Tibial nerve (tissue), 3 donors: ENCODE results near the gene COL25A1.

Source experiments
- POLR2A ChIP-seq, 2 donors: fragments of 450-650 bp; IDR thresholded peaks; one replicate each; pipeline ENCODE4 v1.6.1; 2017; ENCODE audit warnings: antibody characterized with exemption in 2 of 2, mild to moderate bottlenecking in 2 of 2, moderate library complexity in 2 of 2
- TF ChIP-seq, protein P1 (sequence below), 5 experiments: fragments of 200-600 bp in 3 of 5; fragments of 450-650 bp in 2 of 5; sonication (generic) in 3 of 5; IDR thresholded peaks; one replicate each; pipeline ENCODE4 v1.5.1; 2016 to 2019; ENCODE audit warnings: antibody characterized with exemption in 5 of 5, mild to moderate bottlenecking in 3 of 5, moderate library complexity in 2 of 5

DNA sequence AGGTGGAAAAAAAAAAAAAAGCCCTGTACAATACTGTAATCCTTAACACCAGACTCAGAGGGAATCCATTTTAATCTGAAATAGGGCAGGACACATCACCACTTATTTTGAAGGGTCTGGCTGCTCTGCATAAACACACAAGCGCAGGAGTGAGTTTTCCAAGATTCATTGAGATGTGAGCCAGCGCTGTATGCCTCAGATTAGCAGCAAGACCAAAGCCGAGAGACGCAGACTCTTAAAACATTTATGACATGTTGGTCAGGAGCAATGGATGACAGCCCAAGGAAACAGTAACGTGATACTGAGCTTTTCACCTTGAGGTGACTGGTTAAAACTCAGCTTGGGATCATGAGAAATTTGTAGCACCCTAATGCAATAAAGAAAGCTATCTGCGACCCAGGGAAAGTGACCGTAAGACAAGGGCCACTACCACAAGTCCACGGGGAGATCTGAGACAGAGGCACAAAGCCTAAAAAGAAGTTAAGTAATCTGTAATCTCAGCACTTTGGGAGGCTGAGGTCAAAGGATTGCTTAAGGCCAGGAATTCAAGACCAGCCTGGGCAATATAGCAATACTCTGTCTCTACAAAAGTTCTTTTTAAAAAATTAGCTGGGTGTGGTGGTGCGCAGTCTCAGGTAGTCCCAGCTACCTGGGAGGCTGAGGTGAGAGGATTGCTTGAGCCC is 210.6 kb downstream of the COL25A1 start:
- TF ChIP-seq, protein P1, sequence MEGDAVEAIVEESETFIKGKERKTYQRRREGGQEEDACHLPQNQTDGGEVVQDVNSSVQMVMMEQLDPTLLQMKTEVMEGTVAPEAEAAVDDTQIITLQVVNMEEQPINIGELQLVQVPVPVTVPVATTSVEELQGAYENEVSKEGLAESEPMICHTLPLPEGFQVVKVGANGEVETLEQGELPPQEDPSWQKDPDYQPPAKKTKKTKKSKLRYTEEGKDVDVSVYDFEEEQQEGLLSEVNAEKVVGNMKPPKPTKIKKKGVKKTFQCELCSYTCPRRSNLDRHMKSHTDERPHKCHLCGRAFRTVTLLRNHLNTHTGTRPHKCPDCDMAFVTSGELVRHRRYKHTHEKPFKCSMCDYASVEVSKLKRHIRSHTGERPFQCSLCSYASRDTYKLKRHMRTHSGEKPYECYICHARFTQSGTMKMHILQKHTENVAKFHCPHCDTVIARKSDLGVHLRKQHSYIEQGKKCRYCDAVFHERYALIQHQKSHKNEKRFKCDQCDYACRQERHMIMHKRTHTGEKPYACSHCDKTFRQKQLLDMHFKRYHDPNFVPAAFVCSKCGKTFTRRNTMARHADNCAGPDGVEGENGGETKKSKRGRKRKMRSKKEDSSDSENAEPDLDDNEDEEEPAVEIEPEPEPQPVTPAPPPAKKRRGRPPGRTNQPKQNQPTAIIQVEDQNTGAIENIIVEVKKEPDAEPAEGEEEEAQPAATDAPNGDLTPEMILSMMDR (IDR thresholded peaks at IDR 0.05): no peak
- no peak for TF ChIP-seq POLR2A (IDR thresholded peaks at IDR 0.05)
